Activated CD8-positive, alpha-beta memory T cell treated with anti-CD3 and anti-CD28 coated beads for 36 hours (primary cell): Measurements from ENCODE around the gene UBR3. TPM values are rescaled to one million over a fixed set of nuclear protein-coding genes. Genes with fewer than 3 reads are reported as not detected.
"Not testable (repeated sequence)": the region's sequence is repeated elsewhere in the genome, so short reads cannot be mapped to it uniquely, and the experiment has no call there.

Experiments used
- CTCF ChIA-PET: fragments of 350-600 bp; sonication (Branson Sonifier 250); formaldehyde crosslinking; loops from one replicate; lab custom pipeline; 2021; ENCODE audit warnings: antibody characterized with exemption; lab: Charles Lee
- POLR2A ChIA-PET: fragments of 350-600 bp; sonication (Branson Sonifier 250); formaldehyde crosslinking; loops from one replicate; lab custom pipeline; 2021; ENCODE audit warnings: antibody characterized with exemption; lab: Charles Lee
- total RNA-seq, 2 experiments: library from RNA; stranded (reverse); gene quantifications; one replicate each; pipeline ENCODE4 v1.2.3, GENCODE V29; 2021

UBR3 gene
- total RNA-seq, 2 experiments from 2014 or later: 19.5 to 23.8 TPM

DNA sequence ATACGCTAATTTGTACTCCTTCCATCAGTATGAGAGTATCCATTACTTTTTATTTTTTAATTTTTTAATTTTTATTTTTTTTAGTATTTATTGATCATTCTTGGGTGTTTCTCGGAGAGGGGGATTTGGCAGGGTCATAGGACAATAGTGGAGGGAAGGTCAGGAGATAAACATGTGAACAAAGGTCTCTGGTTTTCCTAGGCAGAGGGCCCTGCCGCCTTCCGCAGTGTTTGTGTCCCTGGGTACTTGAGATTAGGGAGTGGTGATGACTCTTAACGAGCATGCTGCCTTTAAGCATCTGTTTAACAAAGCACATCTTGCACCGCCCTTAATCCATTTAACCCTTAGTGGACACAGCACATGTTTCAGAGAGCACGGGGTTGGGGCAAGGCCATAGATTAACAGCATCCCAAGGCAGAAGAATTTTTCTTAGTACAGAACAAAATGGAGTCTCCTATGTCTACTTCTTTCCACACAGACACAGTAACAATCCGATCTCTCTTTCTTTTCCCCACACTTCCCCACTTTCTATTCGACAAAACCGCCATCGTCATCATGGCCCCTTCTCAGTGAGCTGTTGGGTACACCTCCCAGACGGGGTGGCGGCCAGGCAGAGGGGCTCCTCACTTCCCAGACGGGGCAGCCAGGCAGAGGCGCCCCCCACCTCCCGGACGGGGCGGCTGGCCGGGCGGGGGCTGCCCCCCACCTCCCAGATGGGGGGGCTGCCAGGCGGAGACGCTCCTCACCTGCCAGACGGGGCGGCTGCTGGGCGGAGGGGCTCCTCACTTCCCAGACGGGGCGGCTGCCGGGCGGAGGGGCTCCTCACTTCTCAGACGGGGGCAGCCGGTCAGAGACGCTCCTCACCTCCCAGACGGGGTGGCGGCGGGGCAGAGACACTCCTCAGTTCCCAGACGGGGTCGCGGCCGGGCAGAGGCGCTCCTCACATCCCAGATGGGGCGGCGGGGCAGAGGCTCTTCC is 28.3 kb downstream of the UBR3 start:
- CTCF ChIA-PET, POLR2A ChIA-PET: not testable (repeated sequence)

DNA sequence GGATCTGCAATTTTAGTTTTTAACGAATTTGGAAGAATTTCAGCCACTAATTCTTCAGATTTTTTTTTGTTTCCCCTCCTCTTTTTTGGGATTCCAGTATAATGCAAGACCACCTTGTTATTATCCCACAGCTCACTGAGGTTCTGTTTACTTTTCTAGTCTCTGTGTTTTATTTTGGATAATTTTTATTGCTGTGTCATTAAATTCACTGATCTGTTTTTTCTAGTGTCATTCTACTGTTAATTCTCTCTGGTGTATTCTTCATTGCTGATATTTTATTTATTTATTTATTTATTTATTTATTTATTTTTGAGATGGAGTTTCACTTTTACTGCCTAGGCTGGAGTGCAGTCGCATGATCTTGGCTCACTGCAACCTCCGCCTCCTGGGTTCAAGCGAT is 32.2 kb downstream of the UBR3 start:
- ChIA-PET POLR2A (no interaction called here), CTCF (no interaction called here)

DNA sequence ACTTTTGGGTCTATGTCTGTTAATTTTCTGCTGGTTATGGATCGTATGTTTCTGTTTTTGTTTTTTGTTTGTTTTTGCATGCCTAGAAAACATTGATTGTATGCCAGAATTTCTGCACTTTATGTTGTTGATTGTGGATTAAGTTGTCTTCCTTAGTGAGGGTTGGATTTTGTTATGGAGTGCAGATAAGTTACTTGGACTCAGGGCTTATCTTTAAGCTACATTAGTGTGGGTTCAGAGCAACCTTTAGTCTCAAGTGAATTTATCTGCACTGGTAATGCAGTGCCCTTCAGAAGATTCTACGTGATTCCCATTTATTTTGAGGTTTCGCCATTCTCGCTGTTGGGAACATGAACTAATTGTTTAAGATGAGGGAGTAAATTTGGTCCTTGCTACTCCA is 32.9 kb downstream of the UBR3 start:
- CTCF ChIA-PET: no interaction called here

DNA sequence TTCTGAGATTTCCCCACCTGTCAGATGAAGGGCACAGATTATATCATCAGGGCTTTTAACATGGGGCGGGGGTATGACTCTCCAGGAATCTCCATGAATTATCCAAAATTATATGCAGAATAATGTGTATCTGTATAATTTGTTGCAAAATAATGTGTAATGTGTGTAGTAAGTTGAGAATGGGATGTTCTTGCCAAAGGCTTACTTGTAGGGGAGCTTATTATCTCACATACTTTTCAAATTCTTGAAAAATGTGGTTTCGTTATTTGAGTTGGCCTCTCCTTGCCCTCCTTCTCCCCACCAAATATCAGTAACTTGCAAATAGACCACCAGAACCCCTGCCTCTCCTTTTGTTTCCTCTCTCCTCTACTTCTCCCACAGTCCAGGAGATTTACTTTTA is 35.6 kb downstream of the UBR3 start:
- ChIA-PET POLR2A (no interaction called here), CTCF (no interaction called here)

More for the DNA sequence above, 32.9 kb downstream of the UBR3 start:
- POLR2A ChIA-PET: no interaction called here

DNA sequence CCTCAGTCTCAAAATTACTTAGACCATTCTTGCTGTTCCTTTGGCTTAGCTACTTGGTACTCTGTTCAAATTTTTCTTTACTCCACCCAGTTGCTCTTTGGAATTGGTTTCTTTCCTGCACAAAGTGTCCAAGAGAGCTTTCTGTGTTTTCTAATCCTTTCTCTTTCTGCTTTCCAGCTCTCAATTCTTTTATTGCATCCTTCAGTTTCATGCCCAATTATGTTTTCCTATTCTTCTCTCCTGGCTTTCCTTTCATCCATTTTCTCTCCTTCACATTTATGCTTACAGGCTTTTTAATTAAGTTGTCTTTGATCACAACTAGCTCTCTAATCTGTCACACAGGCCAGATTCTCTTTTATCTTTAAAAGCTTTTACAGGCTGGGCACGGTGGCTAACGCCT is 38.2 kb downstream of the UBR3 start:
- ChIA-PET POLR2A (no interaction called here), CTCF (interaction anchor here (0.6 kb wide), 1 partner anchor 343 kb away, joined by 3 read pairs; no protein-coding TSS in a partner anchor)

DNA sequence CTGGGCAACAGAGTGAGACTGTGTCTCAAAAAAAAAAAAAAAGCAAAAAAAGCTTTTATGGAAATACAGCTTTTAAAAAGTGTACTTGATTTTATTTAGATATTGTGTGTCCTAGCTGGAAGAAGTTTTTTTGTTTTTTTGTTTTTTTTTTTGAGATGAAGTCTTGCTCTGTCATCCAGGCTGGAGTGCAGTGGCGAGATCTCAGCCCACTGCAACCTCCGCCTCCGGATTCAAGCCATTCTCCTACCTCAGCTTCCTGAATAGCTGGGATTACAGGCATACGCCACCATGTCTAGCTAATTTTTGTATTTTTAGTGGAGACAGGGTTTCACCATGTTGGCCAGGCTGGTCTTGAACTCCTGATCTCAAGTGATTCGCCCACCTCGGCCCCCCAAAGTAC is 39.0 kb downstream of the UBR3 start:
- POLR2A ChIA-PET: not testable (repeated sequence)
- CTCF ChIA-PET: interaction anchor here (0.6 kb wide), 1 partner anchor 344 kb away, joined by 3 read pairs; no protein-coding TSS in a partner anchor

DNA sequence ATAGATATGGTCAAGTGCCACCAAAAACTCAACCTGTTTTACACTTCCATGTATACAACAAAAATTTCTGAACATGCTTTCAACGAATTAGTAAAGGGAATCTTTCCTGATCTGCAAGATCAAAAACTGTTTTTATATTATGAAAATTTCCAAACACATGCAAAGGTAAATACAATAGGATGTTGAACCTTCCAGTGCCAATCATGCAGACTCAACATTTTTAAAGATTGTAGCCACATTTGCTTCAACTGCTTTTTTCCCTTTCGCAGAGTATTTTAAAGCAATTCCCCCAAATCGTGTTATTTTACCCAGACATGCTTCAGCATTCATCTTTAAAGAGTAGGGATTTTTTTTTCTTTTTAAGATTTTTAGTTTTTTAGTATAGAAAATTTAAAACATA is 40.3 kb downstream of the UBR3 start:
- POLR2A ChIA-PET: no interaction called here
- CTCF ChIA-PET: no interaction called here

DNA sequence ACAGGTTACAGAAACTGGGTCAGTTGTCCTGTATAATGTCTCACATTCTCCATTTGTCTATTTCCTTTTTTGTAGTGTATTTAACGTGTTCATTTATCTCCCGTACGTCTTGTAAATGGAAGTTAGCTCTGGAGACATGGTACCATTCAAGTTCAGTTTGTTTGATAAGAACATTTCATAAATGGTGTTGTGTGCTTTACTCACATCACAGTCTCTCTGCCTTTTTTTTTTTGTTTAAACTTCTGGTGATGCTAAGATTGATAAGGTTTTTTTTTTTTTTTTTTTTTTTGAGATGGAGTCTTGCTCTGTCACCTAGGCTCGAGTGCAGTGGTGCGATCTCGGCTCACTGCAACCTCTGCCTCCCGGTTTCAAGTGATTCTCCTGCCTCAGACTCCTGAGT is 41.7 kb downstream of the UBR3 start:
- POLR2A ChIA-PET: no interaction called here
- CTCF ChIA-PET: no interaction called here

DNA sequence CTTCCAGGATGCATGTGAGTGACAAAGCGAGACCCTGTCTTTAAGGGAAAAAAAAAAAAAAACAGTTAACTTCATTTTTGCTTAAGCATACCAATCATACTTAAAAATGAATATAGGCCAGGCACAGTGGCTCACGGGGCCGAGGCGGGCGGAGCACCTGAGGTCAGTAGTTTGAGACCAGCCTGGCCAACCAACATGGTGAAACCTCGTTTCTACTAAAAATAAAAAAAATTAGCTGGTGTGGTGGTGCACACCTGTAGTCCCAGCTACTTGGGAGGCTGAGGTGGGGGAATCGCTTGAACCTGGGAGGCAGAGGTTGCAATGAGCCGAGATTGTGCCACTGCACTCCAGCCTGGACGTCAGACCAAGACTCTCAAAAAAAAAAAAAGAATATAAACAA is 44.1 kb downstream of the UBR3 start:
- POLR2A ChIA-PET, CTCF ChIA-PET: not testable (repeated sequence)

DNA sequence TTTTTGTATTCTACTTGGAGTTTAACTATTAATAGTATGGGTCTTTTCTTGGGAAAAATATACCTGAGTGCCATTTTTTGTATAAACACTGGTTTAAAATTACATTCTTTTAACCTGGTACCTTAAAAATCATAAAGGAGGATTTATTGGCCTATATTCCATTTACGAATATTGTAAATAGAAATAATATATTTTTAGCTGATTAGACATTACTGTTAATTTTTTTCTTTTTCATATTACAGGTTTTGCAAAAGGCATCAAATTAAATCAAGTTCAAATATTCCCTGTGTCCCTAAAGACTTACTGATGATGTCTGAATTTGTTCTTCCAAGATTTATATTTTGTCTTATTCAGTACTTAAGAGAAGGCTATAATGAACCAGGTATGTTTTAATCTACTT is 44.7 kb downstream of the UBR3 start:
- ChIA-PET POLR2A (no interaction called here), CTCF (no interaction called here)

DNA sequence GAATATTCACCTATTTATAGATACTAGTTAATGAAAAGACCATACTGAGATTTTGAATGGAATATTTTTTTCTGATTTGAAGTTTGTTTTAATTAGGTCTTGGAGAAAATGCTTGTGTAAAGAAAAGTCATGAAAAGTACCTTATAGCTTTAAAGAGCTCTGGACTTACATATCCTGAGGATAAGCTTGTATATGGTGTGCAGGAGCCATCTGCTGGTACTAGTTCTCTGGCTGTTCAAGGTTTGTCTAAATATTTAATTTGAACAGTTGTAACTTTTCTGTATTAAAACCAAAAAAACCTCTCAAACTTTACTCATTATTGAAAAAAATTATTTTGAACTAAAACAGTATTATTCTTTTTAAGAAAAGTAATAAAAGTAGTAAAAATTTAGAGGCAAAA is 50.1 kb downstream of the UBR3 start:
- CTCF ChIA-PET: no interaction called here
- POLR2A ChIA-PET: no interaction called here

DNA sequence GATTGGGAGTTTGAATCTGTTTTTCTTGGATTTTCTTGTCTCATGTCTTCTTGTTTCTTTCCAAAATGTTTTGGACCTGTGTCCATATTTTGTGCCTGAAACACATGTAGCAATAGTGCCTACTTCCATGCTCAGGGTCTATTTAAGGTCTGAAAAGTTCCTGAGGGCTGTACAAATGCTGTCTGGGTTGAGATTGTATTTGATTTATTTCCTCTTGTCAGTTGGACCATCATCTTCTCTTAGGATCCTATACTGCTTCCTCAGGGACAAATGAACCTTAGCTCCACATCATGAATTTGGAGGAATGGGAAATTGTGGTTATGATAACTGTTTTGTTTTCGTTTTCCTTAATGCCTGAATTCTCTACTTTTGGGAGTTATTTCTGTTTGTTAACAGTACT is 59.9 kb downstream of the UBR3 start:
- CTCF ChIA-PET: no interaction called here
- POLR2A ChIA-PET: no interaction called here

DNA sequence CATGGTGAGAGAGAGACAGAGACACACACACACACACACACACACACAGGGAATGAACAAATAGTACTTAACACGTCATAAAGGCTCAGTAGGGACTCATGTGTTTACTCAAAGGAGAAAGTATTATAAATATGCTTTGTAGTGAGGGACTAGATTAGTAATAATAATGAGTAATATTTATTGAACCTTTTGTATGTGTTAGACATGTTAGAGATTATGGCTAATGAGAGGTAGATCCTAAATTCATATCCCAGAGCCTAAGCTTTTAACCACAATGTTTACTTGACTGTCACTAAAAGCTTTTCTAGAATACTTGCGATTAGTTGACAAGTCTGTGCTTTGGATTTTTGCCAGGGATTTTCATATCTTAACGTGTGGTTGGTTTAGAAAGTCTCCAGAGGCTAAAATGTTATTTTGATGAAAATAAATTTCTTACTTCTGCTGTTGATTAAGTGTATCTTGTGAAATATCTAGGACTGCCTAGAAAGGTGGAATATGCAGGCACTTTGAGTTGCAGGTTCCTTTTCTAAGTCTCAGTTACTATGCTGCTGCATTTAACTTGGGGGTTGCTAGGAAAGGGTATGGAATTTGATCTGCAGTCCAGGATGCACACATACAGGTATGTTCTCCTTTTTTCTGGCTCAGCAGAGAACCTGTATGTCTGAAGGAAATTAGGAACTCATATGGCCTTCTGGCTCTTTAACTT is 64.5 kb downstream of the UBR3 start:
- ChIA-PET CTCF (no interaction called here), POLR2A (no interaction called here)

DNA sequence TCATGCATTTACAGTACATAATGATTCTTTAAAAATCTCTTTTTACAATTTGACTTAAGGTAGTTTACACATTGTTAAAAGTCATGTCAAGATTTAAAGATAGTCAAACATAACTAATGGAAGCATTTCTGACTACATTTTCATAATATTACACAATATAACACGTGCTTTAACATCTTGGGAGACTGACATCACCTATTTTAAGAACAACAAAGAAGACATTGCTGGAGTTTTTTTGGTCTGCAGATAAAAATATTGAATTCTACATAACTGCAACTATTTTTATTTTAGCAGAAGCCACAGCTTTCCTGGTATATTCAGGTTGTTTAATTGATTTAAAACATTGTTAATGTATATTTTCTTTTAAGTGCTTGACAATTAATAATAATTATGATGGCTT is 65.7 kb downstream of the UBR3 start:
- CTCF ChIA-PET: no interaction called here
- POLR2A ChIA-PET: no interaction called here

DNA sequence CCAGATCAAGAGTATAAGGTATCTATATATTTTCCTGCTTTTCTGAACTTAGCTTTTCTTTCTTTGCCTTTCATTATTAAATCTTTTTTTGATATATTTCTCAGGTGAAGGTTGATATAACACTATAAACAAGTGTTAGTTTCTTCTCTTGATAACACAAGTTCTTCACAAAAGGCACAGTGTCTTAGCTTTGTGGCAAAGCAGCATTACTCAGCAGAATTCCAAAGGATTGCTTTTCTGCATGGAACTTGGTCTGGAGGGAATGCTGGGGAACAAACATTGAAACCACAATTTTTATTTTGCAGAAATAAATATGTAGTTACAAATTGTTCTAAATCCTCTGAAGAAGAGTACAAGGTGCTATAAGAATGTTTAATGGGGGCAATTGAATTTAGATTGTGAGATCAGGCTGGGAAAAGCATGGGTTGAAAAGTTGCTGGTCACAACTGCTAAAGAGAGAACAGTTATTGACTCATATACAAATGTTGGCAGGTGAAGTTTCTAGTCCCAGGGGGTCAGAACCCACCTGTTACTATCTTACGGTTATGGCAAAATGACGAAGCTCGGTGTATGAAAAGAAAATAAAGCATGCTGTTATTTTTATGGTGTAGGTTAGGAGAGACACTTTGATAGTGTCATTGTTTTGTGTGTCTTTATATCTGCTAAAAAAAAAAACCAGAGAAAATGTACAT is 68.2 kb downstream of the UBR3 start:
- CTCF ChIA-PET: no interaction called here

DNA sequence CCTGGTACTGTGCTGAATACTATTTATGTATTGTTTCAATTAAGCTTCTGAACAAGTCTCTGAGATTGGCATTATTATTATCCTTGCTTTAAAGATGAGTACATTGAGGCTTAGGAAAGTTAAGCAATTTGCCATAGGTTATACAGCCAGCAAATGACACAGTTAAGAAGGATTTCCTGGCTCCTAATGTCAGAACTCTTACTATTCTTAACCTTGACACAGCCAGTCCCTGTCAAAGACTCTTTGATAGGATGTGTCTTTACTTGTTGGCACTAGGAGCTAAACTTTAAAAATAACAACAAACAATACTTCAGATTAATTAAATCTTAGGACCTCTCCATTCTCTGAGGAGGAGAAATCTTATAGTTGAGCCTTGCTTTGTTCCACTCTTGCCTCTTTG is 70.6 kb downstream of the UBR3 start:
- CTCF ChIA-PET: no interaction called here

More for the DNA sequence above, 68.2 kb downstream of the UBR3 start:
- POLR2A ChIA-PET: no interaction called here

DNA sequence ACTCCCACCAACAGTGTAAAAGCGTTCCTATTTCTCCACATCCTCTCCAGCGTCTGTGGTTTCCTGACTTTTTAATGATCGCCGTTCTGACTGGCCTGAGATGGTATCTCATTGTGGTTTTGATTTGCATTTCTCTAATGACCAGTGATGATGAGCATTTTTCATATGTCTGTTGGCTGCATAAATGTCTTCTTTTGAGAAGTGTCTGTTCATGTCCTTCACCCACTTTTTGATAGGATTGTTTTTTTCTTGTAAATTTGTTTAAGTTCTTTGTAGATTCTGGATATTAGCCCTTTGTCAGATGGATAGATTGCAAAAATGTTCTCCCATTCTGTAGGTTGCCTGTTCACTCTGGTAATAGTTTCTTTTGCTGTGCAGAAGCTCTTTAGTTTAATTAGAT is 72.8 kb downstream of the UBR3 start:
- CTCF ChIA-PET, POLR2A ChIA-PET: not testable (repeated sequence)

More for the DNA sequence above, 70.6 kb downstream of the UBR3 start:
- POLR2A ChIA-PET: interaction anchor here (0.5 kb wide), 1 partner anchor 34 kb away, joined by 3 read pairs; no protein-coding TSS in a partner anchor

DNA sequence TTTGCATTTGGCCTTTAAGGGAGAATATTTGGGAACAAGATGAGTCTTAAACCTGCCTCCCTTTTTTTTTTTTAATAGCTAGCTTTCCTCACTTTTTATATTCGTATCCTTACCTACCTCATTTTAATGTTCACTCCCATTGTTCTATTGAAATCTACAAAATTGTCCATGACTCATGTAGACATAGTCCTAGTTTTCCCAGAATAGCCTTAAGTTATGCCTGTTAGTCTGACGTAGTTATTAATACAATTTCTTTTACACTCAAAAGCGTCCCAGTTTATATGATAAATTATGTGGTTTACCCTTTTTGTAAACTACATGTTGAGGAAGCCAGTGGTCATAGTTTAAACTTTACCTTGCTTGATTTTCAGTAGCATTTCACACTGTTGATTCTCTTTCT is 73.4 kb downstream of the UBR3 start:
- ChIA-PET CTCF (no interaction called here), POLR2A (no interaction called here)

DNA sequence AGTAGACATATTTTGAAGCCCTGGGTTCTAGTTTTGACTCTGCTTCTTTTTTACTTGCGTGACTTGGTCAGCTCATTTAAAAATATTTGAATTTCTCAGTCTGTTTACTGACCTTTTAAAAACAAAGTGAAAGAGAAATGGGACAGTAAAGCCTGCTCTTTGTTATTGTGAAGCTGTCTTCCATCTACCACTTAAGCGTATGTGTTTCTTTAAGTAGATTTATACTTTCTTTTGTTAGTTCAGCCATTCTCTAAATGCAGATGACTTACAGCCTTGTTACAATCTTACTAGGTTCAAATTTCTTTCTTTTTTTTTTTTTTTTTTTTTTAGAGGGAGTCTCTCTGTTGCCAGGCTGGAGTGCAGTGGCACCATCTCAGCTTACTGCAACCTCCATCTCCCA is 79.5 kb downstream of the UBR3 start:
- POLR2A ChIA-PET: no interaction called here

DNA sequence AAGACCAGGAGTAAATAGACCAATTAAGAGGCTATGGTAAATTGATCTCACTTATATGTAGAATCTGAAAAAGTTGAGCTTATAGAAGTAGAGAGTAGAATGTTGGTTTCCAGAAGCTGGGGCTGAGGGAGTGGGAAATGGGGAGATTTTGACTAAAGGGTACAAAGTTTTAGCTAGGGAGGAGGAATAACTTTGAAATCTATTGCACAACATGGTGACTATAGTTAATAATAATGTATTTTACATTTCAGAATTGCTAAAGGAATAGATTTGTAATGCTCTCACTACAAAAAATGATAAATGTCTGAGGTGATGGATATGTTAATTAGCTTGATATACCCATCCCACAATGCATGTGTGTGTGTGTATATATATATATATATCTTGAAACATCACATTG is 82.1 kb downstream of the UBR3 start:
- CTCF ChIA-PET: interaction anchor here (0.6 kb wide), 1 partner anchor 259 kb away, joined by 3 read pairs; no protein-coding TSS in a partner anchor
- POLR2A ChIA-PET: no interaction called here

More for the DNA sequence above, 79.5 kb downstream of the UBR3 start:
- CTCF ChIA-PET: no interaction called here
